HepG2 (cell line): ENCODE data around the gene ARID5B. TPM values are rescaled to one million over a fixed set of nuclear protein-coding genes. Genes with fewer than 3 reads are reported as not detected.

Experiments used
- ATAC-seq: fragments of 200-7000 bp; cut with Tn5 transposase; 3 replicates; pipeline ENCODE4 v1.9.1; 2020; ENCODE audit warnings: mild to moderate bottlenecking, moderate library complexity
- BruUV-seq: library from RNA; stranded (reverse); fragments of 400-500 nt; replicated peaks from 2 replicates; lab custom pipeline; 2021; lab: Mats Ljungman, UMichigan
- CTCF ChIA-PET: fragments of 300-600 bp; formaldehyde crosslinking; extraction: SDS; loops from one replicate; lab custom pipeline; 2021; ENCODE audit warnings: low total read pairs, inconsistent platforms, low intra/inter-chr PET ratio; lab: Yijun Ruan, JAX
- POLR2A ChIA-PET: fragments of 350-600 bp; sonication (Branson Sonifier 250); formaldehyde crosslinking; loops from one replicate; lab custom pipeline; 2020; ENCODE audit warnings: antibody characterized with exemption, inconsistent platforms; lab: Yijun Ruan, JAX
- DNase-seq: peaks from one replicate; pipeline ENCODE4 v3.0.0-alpha.2; 2015; ENCODE audit warnings: low spot score
- FAIRE-seq: peaks from 3 replicates; lab custom pipeline; 2011; peaks lifted over from hg19 to GRCh38; lab: Jason Lieb, UNC
- H2AFZ ChIP-seq: one replicate; pipeline ENCODE4 v1.6.1; 2011; ENCODE audit warnings: low read length, inconsistent platforms
- H3K27ac ChIP-seq: fragments of 300-600 bp; 3 replicates; pipeline ENCODE4 v1.8.0; 2011; ENCODE audit warnings: mixed run types, mild to moderate bottlenecking, mixed read lengths, low read length, inconsistent platforms; ENCODE audit not compliant: insufficient read depth; ENCODE audit errors: extremely low read length
- H3K27me3 ChIP-seq, 2 experiments: fragments of 200-600 bp in 1 of 2; 2 replicates in 1 of 2; 3 replicates in 1 of 2; pipeline versions ENCODE4 v1.6.0 to v1.8.0; 2011; ENCODE audit warnings: low read length in 2 of 2, mild to moderate bottlenecking in 2 of 2, moderate library complexity in 2 of 2, inconsistent platforms in 1 of 2; ENCODE audit not compliant: insufficient read depth in 2 of 2, control insufficient read depth in 1 of 2
- H3K36me3 ChIP-seq, 2 experiments: fragments of 200-600 bp in 1 of 2; replicated peaks in 1 of 2; 2 replicates in 1 of 2; 3 replicates in 1 of 2; pipeline versions ENCODE4 v1.5.1 to v1.8.0; 2011; ENCODE audit warnings: low read length in 2 of 2, inconsistent platforms in 1 of 2; ENCODE audit not compliant: insufficient read depth in 2 of 2, control insufficient read depth in 1 of 2
- H3K4me1 ChIP-seq: 2 replicates; pipeline ENCODE4 v1.5.1; 2012; ENCODE audit warnings: low read length, inconsistent platforms; ENCODE audit not compliant: insufficient read depth
- H3K4me2 ChIP-seq: 2 replicates; pipeline ENCODE4 v1.6.0; 2011; ENCODE audit warnings: low read depth, low read length, inconsistent platforms
- H3K4me3 ChIP-seq, 3 experiments: fragments of 200-600 bp in 1 of 3; sonication (generic), shearing (Covaris generic) in 1 of 3; replicated peaks in 1 of 3; 2 replicates each; pipeline ENCODE4 v1.5.1; 2011 to 2016; ENCODE audit warnings: low read length in 3 of 3, inconsistent platforms in 2 of 3, low read depth in 2 of 3, mild to moderate bottlenecking in 2 of 3, control low read depth in 1 of 3, mixed read lengths in 1 of 3; ENCODE audit not compliant: insufficient read depth in 1 of 3
- H3K79me2 ChIP-seq: one replicate; pipeline ENCODE4 v1.6.1; 2011; ENCODE audit warnings: low read length, inconsistent platforms; ENCODE audit not compliant: insufficient read depth
- H3K9ac ChIP-seq: 2 replicates; pipeline ENCODE4 v1.6.0; 2011; ENCODE audit warnings: mild to moderate bottlenecking, low read depth, low read length, inconsistent platforms; ENCODE audit not compliant: insufficient read depth
- H3K9me3 ChIP-seq: 2 replicates; pipeline ENCODE4 v1.5.1; 2012; ENCODE audit warnings: mild to moderate bottlenecking, low read length
- H4K20me1 ChIP-seq: 2 replicates; pipeline ENCODE4 v1.6.0; 2011; ENCODE audit warnings: inconsistent platforms, mild to moderate bottlenecking, low read length, moderate library complexity; ENCODE audit not compliant: insufficient read depth
- AKAP8 ChIP-seq: sonication (generic); formaldehyde crosslinking; IDR thresholded peaks from 2 replicates; pipeline ENCODE4 v1.5.1; 2020; ENCODE audit warnings: mild to moderate bottlenecking, missing genetic modification reagents
- ASH2L ChIP-seq: fragments of 300-600, 200-600 bp; sonication (generic); IDR thresholded peaks from 2 replicates; pipeline ENCODE4 v1.7.0; 2017; ENCODE audit warnings: low read depth, mild to moderate bottlenecking, moderate library complexity, mixed read lengths, low read length; ENCODE audit not compliant: insufficient read length
- ELF1 ChIP-seq: sonication (generic); formaldehyde crosslinking; IDR thresholded peaks from 2 replicates; pipeline ENCODE4 v1.4.0; 2020; ENCODE audit warnings: missing genetic modification reagents
- FOXP1 ChIP-seq, 2 experiments: fragments of 450-650 bp in 1 of 2; IDR thresholded peaks; 2 replicates each; pipeline ENCODE4 v1.6.1; 2017 to 2018; ENCODE audit warnings: antibody characterized with exemption in 1 of 2
- KAT8 ChIP-seq: IDR thresholded peaks from 2 replicates; pipeline ENCODE4 v1.6.1; 2016; ENCODE audit warnings: missing genetic modification reagents, missing compliant biosample characterization
- NR1H2 ChIP-seq: sonication (generic); formaldehyde crosslinking; IDR thresholded peaks from 2 replicates; pipeline ENCODE4 v1.8.1; 2022; ENCODE audit warnings: low read depth, missing genetic modification reagents, borderline replicate concordance
- PAWR ChIP-seq: sonication (generic); formaldehyde crosslinking; IDR thresholded peaks from 2 replicates; pipeline ENCODE4 v1.4.0; 2020; ENCODE audit warnings: missing genetic modification reagents, mild to moderate bottlenecking, borderline replicate concordance
- PAXIP1 ChIP-seq: sonication (generic); formaldehyde crosslinking; conservative IDR thresholded peaks from 2 replicates; pipeline ENCODE4 v1.4.0; 2020; ENCODE audit warnings: mild to moderate bottlenecking, missing genetic modification reagents, moderate library complexity
- RARG ChIP-seq: sonication (generic); formaldehyde crosslinking; IDR thresholded peaks from 2 replicates; pipeline ENCODE4 v1.4.0; 2020; ENCODE audit warnings: low read depth, mild to moderate bottlenecking, missing genetic modification reagents
- SRSF9 ChIP-seq: fragments of 200-400 bp; formaldehyde crosslinking; IDR thresholded peaks from 2 replicates; pipeline ENCODE4 v1.6.1; 2018; ENCODE audit warnings: borderline replicate concordance, mild to moderate bottlenecking, low read depth, low read length; ENCODE audit not compliant: insufficient read depth, poor library complexity, severe bottlenecking
- TCF12 ChIP-seq, 2 experiments: fragments of 450-650 bp in 1 of 2; sonication (generic) in 1 of 2; formaldehyde crosslinking in 1 of 2; IDR thresholded peaks; 2 replicates each; pipeline versions ENCODE4 v1.6.1 to v1.8.0; 2017 to 2022; ENCODE audit warnings: antibody characterized with exemption in 1 of 2, mild to moderate bottlenecking in 1 of 2, missing genetic modification reagents in 1 of 2, moderate library complexity in 1 of 2
- ZFY ChIP-seq: sonication (generic); formaldehyde crosslinking; IDR thresholded peaks from 2 replicates; pipeline ENCODE4 v1.4.0; 2020; ENCODE audit warnings: missing genetic modification reagents
- ZNF101 ChIP-seq: sonication (generic); formaldehyde crosslinking; IDR thresholded peaks from 2 replicates; pipeline ENCODE4 v1.4.0; 2020; ENCODE audit warnings: mild to moderate bottlenecking, low read depth, missing genetic modification reagents, borderline replicate concordance
- ZNF282 ChIP-seq: fragments of 450-650 bp; IDR thresholded peaks from 2 replicates; pipeline ENCODE4 v1.6.1; 2018; ENCODE audit not compliant: partially characterized antibody
- WGBS: methylation state at CpG from one replicate; pipeline ENCODE4 v1.1.6; 2017; ENCODE audit warnings: low lambda C conversion rate; 5-methylcytosine and 5-hydroxymethylcytosine counted together
- in situ Hi-C: cut with HindIII; loops from 2 replicates; pipeline ENCODE4 v1.10.0; 2017; ENCODE audit warnings: low pct_unique_long_range_greater_than_20kb; ENCODE audit not compliant: extremely low pct_ligation_motif_present
- intact Hi-C: fragments of 100-400 bp; cut with micrococcal nuclease; formaldehyde crosslinking; loops from one replicate; pipeline ENCODE4 v1.10.0; 2022; ENCODE audit not compliant: unreplicated experiment
- polyA plus RNA-seq, 8 experiments: library from polyadenylated mRNA; depleted of rRNA in 3 of 8; stranded (reverse) in 7 of 8; unstranded in 1 of 8; fragments of >200 nt; fragmentation: Illumina TruSeq in 4 of 8; extraction: Trizol in 4 of 8; gene quantifications; 2 replicates each; pipeline versions ENCODE4 v1.2.1 to v1.2.3, GENCODE V29; 2011 to 2016; ENCODE audit warnings: low read depth in 4 of 8, missing spikeins in 1 of 8, mixed read lengths in 1 of 8; ENCODE audit not compliant: insufficient read depth in 1 of 8
- total RNA-seq, 5 experiments: library from RNA; depleted of rRNA; stranded (reverse); fragments of >200 nt; fragmentation: Illumina TruSeq; extraction: Trizol; gene quantifications; 2 replicates each; pipeline ENCODE4 v1.2.3, GENCODE V29; 2016; ENCODE audit warnings: low read depth in 1 of 5
- TF ChIP-seq, protein P1 (sequence below): sonication (generic); formaldehyde crosslinking; IDR thresholded peaks from 2 replicates; pipeline ENCODE4 v1.9.0; 2022; ENCODE audit warnings: low read depth, missing genetic modification reagents
- TF ChIP-seq, protein P2 (sequence below): sonication (generic); formaldehyde crosslinking; IDR thresholded peaks from 2 replicates; pipeline ENCODE4 v1.5.1; 2020; ENCODE audit warnings: mild to moderate bottlenecking, missing genetic modification reagents

The ARID5B gene
- total and polyA plus RNA-seq, 2 of the 13 experiments (the other 11 are each of a cell fraction or from before 2014, with no cell fraction given): 6.2 to 21.1 TPM

GRCh38 chr10:62062028-62062427 lies 160.5 kb downstream of the ARID5B start:
- Histone ChIP-seq H3K4me3 (no peak overlapping the region), H3K9ac (no peak overlapping the region), H3K4me1 (peaks cover 26% of the 10 kb centered on the region), H4K20me1 (peaks cover 10% of the 10 kb centered on the region), H3K4me2 (no peak overlapping the region), H3K36me3 (peaks cover 10 to 77% of the 10 kb centered on the region in 2 experiments), H3K9me3 (no peaks in the 10 kb centered on the region), H2AFZ (no peak overlapping the region), H3K27ac (no peak overlapping the region), H3K79me2 (no peaks in the 10 kb centered on the region), H3K27me3 (no peaks in the 10 kb centered on the region)
- DNase-seq (no peak), ATAC-seq (no peak), FAIRE-seq (no peak)
- in situ Hi-C loops: no loop called here
- 94% methylated on average over 1 of the region's 1 CpG for WGBS
- CTCF ChIA-PET: no interaction called here
- POLR2A ChIA-PET: interaction anchor here (2.0 kb wide), 1 partner anchor 12 kb away, joined by 6 read pairs; no protein-coding TSS in a partner anchor
- no TSS peak for BruUV-seq
- intact Hi-C loops: no loop called here
- TF ChIP-seq ZNF101 (CRISPR knock-in tag) (no peak), NR1H2 (no peak), FOXP1 (IDR thresholded peaks at IDR 0.05) (no peak), FOXP1 (CRISPR knock-in tag; IDR thresholded peaks at IDR 0.05) (no peak), PAWR (no peak), TCF12 (IDR thresholded peaks at IDR 0.05) (no peak), TCF12 (CRISPR knock-in tag; IDR thresholded peaks at IDR 0.05) (no peak), ZNF282 (no peak), ELF1 (CRISPR knock-in tag) (no peak), SRSF9 (no peak), PAXIP1 (CRISPR knock-in tag) (no peak), RARG (CRISPR knock-in tag) (no peak), ASH2L (no peak), KAT8 (no peak), AKAP8 (CRISPR knock-in tag) (no peak), ZFY (CRISPR knock-in tag) (no peak)
- TF ChIP-seq, protein P1, sequence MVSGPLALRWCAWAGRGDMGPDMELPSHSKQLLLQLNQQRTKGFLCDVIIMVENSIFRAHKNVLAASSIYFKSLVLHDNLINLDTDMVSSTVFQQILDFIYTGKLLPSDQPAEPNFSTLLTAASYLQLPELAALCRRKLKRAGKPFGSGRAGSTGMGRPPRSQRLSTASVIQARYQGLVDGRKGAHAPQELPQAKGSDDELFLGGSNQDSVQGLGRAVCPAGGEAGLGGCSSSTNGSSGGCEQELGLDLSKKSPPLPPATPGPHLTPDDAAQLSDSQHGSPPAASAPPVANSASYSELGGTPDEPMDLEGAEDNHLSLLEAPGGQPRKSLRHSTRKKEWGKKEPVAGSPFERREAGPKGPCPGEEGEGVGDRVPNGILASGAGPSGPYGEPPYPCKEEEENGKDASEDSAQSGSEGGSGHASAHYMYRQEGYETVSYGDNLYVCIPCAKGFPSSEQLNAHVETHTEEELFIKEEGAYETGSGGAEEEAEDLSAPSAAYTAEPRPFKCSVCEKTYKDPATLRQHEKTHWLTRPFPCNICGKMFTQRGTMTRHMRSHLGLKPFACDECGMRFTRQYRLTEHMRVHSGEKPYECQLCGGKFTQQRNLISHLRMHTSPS (CRISPR knock-in tag): no peak
- TF ChIP-seq, protein P2, sequence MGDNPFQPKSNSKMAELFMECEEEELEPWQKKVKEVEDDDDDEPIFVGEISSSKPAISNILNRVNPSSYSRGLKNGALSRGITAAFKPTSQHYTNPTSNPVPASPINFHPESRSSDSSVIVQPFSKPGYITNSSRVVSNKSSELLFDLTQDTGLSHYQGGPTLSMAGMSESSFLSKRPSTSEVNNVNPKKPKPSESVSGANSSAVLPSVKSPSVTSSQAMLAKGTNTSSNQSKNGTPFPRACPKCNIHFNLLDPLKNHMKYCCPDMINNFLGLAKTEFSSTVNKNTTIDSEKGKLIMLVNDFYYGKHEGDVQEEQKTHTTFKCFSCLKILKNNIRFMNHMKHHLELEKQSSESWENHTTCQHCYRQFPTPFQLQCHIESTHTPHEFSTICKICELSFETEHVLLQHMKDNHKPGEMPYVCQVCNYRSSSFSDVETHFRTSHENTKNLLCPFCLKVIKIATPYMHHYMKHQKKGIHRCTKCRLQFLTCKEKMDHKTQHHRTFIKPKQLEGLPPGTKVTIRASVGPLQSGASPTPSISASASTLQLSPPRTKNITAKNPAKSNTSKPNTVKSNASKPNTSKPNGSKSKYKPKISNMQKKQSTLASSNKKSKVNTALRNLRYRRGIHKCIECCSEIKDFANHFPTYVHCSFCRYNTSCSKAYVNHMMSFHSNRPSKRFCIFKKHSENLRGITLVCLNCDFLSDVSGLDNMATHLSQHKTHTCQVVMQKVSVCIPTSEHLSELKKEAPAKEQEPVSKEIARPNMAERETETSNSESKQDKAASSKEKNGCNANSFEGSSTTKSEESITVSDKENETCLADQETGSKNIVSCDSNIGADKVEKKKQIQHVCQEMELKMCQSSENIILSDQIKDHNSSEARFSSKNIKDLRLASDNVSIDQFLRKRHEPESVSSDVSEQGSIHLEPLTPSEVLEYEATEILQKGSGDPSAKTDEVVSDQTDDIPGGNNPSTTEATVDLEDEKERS (CRISPR knock-in tag): no peak
